ENCODE data around the gene TMEM225B. TPM values are rescaled to one million over a fixed set of nuclear protein-coding genes. Genes with fewer than 3 reads are reported as not detected.
"Not testable (repeated sequence)": the region's sequence is repeated elsewhere in the genome, so short reads cannot be mapped to it uniquely, and the experiment has no call there.

The TMEM225B gene
- polyA plus RNA-seq, 1 donor from 2014 or later, result 2.9 TPM

DNA sequence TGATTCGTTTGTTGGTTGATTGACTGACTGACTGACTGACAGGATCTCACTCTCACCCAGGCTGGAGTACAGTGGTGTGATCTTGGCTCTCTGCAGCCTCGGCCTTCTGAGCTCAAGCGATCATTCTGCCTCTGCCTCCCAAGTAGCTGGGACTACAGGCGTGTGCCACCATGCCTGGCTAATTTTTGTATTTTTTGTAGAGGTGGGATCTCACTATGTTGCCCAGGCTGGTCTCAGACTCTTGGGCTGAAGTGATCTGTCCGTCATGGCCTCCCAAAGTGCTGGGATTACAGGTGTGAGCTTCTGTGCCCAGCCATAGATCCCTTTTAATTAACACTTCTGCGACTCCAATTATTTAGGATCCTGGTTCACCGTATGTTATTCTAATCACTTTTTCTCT is 29.3 kb upstream of the TMEM225B start:
- H3K4me2 ChIP-seq (ENCODE audit: low read length); H3K4me3 ChIP-seq (ENCODE audit: low read length); H3K9me3 ChIP-seq (ENCODE audit: low read length); H3K9me2 ChIP-seq (ENCODE audit: insufficient read depth, low read length); H3K27ac ChIP-seq (ENCODE audit: low read length); H4K20me1 ChIP-seq (ENCODE audit: insufficient read depth); H3K27me3 ChIP-seq (ENCODE audit: insufficient read depth, low read depth, low read length); H3K36me3 ChIP-seq (ENCODE audit: insufficient read depth, low read length); H2AFZ ChIP-seq (ENCODE audit: low read depth, low read length); H3K79me2 ChIP-seq (replicated peaks; ENCODE audit: insufficient read depth, low read length); H3K9ac ChIP-seq (ENCODE audit: low read length); H3F3A ChIP-seq (ENCODE audit: insufficient read depth, low read length, poor library complexity, severe bottlenecking): not testable (repeated sequence)

DNA sequence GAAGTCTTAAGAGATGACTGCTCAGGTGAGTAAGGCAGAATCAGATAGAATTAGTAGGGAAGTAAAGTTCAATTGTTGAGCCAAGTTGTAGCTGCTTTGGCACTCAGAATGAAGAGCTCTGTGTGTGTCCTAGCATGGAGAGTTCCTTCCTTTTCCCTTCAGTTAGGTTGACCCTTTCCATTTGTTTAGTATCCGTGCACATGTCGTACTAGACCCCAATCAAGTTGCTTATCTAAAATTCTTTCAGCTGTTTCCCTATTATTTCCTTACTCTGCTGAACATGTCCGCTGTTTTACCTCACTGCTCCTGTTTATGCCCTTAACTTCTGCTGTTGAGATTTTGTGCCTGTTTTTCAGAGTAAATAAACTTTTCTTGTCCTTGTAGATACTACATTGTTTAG is 26.3 kb upstream of the TMEM225B start:
- Histone ChIP-seq H4K20me1 (ENCODE audit: insufficient read depth) (no peaks in the 10 kb centered on the region), H3K9me2 (ENCODE audit: insufficient read depth, low read length) (no peaks in the 10 kb centered on the region), H3K4me3 (ENCODE audit: low read length) (no peak overlapping the region), H3K27ac (ENCODE audit: low read length) (no peak overlapping the region), H3K9me3 (ENCODE audit: low read length) (no peaks in the 10 kb centered on the region), H3K79me2 (replicated peaks; ENCODE audit: insufficient read depth, low read length) (no peaks in the 10 kb centered on the region), H2AFZ (ENCODE audit: low read depth, low read length) (no peak overlapping the region), H3K4me2 (ENCODE audit: low read length) (no peak overlapping the region), H3F3A (ENCODE audit: insufficient read depth, low read length, poor library complexity, severe bottlenecking) (no peaks in the 10 kb centered on the region), H3K36me3 (ENCODE audit: insufficient read depth, low read length) (peaks cover 4% of the 10 kb centered on the region), H3K27me3 (ENCODE audit: insufficient read depth, low read depth, low read length) (no peaks in the 10 kb centered on the region), H3K9ac (ENCODE audit: low read length) (no peak overlapping the region)
- TF ChIP-seq, protein P1, sequence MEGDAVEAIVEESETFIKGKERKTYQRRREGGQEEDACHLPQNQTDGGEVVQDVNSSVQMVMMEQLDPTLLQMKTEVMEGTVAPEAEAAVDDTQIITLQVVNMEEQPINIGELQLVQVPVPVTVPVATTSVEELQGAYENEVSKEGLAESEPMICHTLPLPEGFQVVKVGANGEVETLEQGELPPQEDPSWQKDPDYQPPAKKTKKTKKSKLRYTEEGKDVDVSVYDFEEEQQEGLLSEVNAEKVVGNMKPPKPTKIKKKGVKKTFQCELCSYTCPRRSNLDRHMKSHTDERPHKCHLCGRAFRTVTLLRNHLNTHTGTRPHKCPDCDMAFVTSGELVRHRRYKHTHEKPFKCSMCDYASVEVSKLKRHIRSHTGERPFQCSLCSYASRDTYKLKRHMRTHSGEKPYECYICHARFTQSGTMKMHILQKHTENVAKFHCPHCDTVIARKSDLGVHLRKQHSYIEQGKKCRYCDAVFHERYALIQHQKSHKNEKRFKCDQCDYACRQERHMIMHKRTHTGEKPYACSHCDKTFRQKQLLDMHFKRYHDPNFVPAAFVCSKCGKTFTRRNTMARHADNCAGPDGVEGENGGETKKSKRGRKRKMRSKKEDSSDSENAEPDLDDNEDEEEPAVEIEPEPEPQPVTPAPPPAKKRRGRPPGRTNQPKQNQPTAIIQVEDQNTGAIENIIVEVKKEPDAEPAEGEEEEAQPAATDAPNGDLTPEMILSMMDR (IDR thresholded peaks at IDR 0.05; ENCODE audit: poor library complexity, severe bottlenecking), result no peak
- TF ChIP-seq MXI1 (conservative IDR thresholded peaks at IDR 0.05; ENCODE audit: poor library complexity, severe bottlenecking) (no peak), POLR2AphosphoS5 (IDR thresholded peaks at IDR 0.05) (no peak), SMC3 (conservative IDR thresholded peaks at IDR 0.05; ENCODE audit: poor library complexity) (no peak), TAF1 (IDR thresholded peaks at IDR 0.05; ENCODE audit: low read depth) (no peak), EP300 (conservative IDR thresholded peaks at IDR 0.05; ENCODE audit: poor library complexity, severe bottlenecking) (no peak), EZH2 (IDR thresholded peaks at IDR 0.05; ENCODE audit: borderline replicate concordance, insufficient read depth, low read length, poor library complexity, severe bottlenecking) (no peak), RAD21 (conservative IDR thresholded peaks at IDR 0.05) (no peak)
- TF ChIP-seq, protein P2, sequence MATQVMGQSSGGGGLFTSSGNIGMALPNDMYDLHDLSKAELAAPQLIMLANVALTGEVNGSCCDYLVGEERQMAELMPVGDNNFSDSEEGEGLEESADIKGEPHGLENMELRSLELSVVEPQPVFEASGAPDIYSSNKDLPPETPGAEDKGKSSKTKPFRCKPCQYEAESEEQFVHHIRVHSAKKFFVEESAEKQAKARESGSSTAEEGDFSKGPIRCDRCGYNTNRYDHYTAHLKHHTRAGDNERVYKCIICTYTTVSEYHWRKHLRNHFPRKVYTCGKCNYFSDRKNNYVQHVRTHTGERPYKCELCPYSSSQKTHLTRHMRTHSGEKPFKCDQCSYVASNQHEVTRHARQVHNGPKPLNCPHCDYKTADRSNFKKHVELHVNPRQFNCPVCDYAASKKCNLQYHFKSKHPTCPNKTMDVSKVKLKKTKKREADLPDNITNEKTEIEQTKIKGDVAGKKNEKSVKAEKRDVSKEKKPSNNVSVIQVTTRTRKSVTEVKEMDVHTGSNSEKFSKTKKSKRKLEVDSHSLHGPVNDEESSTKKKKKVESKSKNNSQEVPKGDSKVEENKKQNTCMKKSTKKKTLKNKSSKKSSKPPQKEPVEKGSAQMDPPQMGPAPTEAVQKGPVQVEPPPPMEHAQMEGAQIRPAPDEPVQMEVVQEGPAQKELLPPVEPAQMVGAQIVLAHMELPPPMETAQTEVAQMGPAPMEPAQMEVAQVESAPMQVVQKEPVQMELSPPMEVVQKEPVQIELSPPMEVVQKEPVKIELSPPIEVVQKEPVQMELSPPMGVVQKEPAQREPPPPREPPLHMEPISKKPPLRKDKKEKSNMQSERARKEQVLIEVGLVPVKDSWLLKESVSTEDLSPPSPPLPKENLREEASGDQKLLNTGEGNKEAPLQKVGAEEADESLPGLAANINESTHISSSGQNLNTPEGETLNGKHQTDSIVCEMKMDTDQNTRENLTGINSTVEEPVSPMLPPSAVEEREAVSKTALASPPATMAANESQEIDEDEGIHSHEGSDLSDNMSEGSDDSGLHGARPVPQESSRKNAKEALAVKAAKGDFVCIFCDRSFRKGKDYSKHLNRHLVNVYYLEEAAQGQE (IDR thresholded peaks at IDR 0.05; ENCODE audit: borderline replicate concordance), result no peak

DNA sequence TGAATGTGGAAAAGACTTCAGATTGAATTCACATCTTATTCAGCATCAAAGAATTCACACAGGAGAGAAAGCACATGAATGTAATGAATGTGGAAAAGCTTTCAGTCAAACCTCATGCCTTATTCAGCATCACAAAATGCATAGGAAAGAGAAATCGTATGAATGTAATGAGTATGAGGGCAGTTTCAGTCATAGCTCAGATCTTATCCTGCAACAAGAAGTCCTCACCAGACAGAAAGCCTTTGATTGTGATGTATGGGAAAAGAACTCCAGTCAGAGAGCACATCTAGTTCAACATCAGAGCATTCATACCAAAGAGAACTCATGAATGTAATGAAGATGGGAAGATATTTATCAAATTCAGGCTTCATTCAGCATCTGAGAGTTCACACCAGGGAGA is 24.8 kb upstream of the TMEM225B start:
- H3K4me2 ChIP-seq (ENCODE audit: low read length), result no peak overlapping the region
- H3K9ac ChIP-seq (ENCODE audit: low read length), result no peak overlapping the region
- no peaks in the 10 kb centered on the region for H3F3A ChIP-seq (ENCODE audit: insufficient read depth, low read length, poor library complexity, severe bottlenecking)
- H2AFZ ChIP-seq (ENCODE audit: low read depth, low read length), result no peak overlapping the region
- no peaks in the 10 kb centered on the region for H3K9me3 ChIP-seq (ENCODE audit: low read length)
- no peaks in the 10 kb centered on the region for H3K27me3 ChIP-seq (ENCODE audit: insufficient read depth, low read depth, low read length)
- no peaks in the 10 kb centered on the region for H3K9me2 ChIP-seq (ENCODE audit: insufficient read depth, low read length)
- TF ChIP-seq RAD21 (conservative IDR thresholded peaks at IDR 0.05), result no peak
- no peak overlapping the region for H3K27ac ChIP-seq (ENCODE audit: low read length)
- H3K36me3 ChIP-seq (ENCODE audit: insufficient read depth, low read length), result peaks cover 4% of the 10 kb centered on the region
- no peak overlapping the region for H3K4me3 ChIP-seq (ENCODE audit: low read length)
- no peaks in the 10 kb centered on the region for H4K20me1 ChIP-seq (ENCODE audit: insufficient read depth)
- H3K79me2 ChIP-seq (replicated peaks; ENCODE audit: insufficient read depth, low read length), result no peaks in the 10 kb centered on the region
